ENCODE measurements around the gene SH3PXD2A. TPM values are rescaled to one million over a fixed set of nuclear protein-coding genes. Genes with fewer than 3 reads are reported as not detected.

SH3PXD2A gene
- total and polyA plus RNA-seq, 2 experiments from 2014 or later, result 1.8 to 5.0 TPM

DNA sequence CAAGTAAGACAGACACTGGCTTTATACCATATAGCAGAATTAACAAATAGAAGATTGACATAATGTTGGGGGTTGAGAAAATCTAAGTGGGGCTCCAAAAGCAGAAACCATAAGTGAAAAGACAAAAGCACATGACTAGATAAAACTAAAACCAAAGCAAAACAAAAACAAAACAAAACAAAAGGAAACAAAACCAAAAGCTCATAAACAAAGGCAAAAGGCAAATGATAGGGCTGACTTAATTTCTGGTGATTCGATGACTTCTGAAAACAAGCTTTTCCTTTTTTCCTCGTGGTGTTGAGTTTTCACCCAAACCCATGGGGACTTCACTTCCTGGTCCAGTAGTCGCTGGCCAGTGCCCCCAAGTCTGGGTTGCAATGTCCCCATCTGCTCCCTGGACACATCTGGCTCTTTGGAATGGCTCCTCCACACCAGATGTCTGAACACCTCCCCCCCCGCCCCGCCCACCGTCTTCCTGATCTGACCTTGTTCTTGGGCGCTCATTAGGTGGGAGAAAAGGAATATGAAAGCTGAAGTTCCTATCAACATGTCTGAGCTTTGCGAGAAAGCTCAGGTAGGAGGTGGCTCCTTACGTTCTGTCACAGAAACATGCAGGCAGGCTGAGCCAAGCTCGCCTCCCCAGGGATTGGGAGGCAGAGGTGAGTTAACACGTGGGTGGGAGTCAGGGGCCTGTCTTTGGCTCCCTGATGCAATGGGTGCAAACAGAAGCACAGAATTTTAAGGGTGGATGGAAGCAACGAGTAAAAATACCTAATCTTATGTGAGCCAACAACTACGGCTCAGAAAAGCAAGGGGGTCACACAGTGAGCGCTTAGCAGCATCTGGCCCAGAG is 240.8 kb downstream of the SH3PXD2A start (continued):
- TF ChIP-seq, protein P1, sequence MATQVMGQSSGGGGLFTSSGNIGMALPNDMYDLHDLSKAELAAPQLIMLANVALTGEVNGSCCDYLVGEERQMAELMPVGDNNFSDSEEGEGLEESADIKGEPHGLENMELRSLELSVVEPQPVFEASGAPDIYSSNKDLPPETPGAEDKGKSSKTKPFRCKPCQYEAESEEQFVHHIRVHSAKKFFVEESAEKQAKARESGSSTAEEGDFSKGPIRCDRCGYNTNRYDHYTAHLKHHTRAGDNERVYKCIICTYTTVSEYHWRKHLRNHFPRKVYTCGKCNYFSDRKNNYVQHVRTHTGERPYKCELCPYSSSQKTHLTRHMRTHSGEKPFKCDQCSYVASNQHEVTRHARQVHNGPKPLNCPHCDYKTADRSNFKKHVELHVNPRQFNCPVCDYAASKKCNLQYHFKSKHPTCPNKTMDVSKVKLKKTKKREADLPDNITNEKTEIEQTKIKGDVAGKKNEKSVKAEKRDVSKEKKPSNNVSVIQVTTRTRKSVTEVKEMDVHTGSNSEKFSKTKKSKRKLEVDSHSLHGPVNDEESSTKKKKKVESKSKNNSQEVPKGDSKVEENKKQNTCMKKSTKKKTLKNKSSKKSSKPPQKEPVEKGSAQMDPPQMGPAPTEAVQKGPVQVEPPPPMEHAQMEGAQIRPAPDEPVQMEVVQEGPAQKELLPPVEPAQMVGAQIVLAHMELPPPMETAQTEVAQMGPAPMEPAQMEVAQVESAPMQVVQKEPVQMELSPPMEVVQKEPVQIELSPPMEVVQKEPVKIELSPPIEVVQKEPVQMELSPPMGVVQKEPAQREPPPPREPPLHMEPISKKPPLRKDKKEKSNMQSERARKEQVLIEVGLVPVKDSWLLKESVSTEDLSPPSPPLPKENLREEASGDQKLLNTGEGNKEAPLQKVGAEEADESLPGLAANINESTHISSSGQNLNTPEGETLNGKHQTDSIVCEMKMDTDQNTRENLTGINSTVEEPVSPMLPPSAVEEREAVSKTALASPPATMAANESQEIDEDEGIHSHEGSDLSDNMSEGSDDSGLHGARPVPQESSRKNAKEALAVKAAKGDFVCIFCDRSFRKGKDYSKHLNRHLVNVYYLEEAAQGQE (IDR thresholded peaks at IDR 0.05; ENCODE audit: unreplicated experiment), result no peak
- no peak for TF ChIP-seq POLR2AphosphoS5 (IDR thresholded peaks at IDR 0.05; ENCODE audit: low read depth)
- no peak for TF ChIP-seq STAT1 (IDR thresholded peaks at IDR 0.05; ENCODE audit: unreplicated experiment)
- no peak for TF ChIP-seq NANOG (IDR thresholded peaks at IDR 0.05; ENCODE audit: borderline replicate concordance)
- TF ChIP-seq EZH2 (IDR thresholded peaks at IDR 0.05; ENCODE audit: low read depth, unreplicated experiment), result no peak
- no peak for TF ChIP-seq CREB1 (CRISPR knock-in tag; IDR thresholded peaks at IDR 0.05; ENCODE audit: low read depth)
- no peak for TF ChIP-seq CTCF (conservative IDR thresholded peaks at IDR 0.05; ENCODE audit: low read depth in 2 of 2)
- TF ChIP-seq JUNB (IDR thresholded peaks at IDR 0.05; ENCODE audit: unreplicated experiment), result no peak
- TF ChIP-seq EZH2phosphoT487 (IDR thresholded peaks at IDR 0.05; ENCODE audit: unreplicated experiment), result no peak
- no peak for TF ChIP-seq ZNF331 (CRISPR knock-in tag; IDR thresholded peaks at IDR 0.05; ENCODE audit: low read depth)
- TF ChIP-seq ZNF114 (CRISPR knock-in tag; IDR thresholded peaks at IDR 0.05), result no peak
- TF ChIP-seq, protein P2, sequence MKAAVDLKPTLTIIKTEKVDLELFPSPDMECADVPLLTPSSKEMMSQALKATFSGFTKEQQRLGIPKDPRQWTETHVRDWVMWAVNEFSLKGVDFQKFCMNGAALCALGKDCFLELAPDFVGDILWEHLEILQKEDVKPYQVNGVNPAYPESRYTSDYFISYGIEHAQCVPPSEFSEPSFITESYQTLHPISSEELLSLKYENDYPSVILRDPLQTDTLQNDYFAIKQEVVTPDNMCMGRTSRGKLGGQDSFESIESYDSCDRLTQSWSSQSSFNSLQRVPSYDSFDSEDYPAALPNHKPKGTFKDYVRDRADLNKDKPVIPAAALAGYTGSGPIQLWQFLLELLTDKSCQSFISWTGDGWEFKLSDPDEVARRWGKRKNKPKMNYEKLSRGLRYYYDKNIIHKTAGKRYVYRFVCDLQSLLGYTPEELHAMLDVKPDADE (IDR thresholded peaks at IDR 0.05), result no peak

GRCh38 chr10:103613616-103614015 is 241.8 kb downstream of the SH3PXD2A start:
- Histone ChIP-seq H3K27ac (ENCODE audit: low read depth) (no peak overlapping the region), H3K9me2 (ENCODE audit: insufficient read depth) (no peaks in the 10 kb centered on the region), H2AFZ (no peak overlapping the region), H4K20me1 (replicated peaks; ENCODE audit: insufficient read depth) (no peaks in the 10 kb centered on the region), H3K4me3 (no peak overlapping the region), H3K4me1 (ENCODE audit: insufficient read depth) (no peaks in the 10 kb centered on the region), H3K4me2 (no peak overlapping the region), H3K27me3 (ENCODE audit: insufficient read depth) (no peaks in the 10 kb centered on the region), H3F3A (replicated peaks; ENCODE audit: low read depth) (no peaks in the 10 kb centered on the region), H3K36me3 (ENCODE audit: insufficient read depth) (no peaks in the 10 kb centered on the region), H3K79me2 (replicated peaks; ENCODE audit: insufficient read depth) (no peaks in the 10 kb centered on the region)
- Mint-ChIP-seq H3K4me3 (no peak overlapping the region), H3K27me3 (ENCODE audit: insufficient read depth, low read depth, poor library complexity) (peaks cover 9% of the 10 kb centered on the region), H3K27ac (no peak overlapping the region), H3K36me3 (ENCODE audit: low read depth) (peaks cover 8% of the 10 kb centered on the region; the same call in 2 of the 3 replicates), H3K4me1 (peaks cover 13% of the 10 kb centered on the region), H3K9me3 (no peaks in the 10 kb centered on the region; the same call in 2 of the 3 replicates)
- TF ChIP-seq STAT1 (IDR thresholded peaks at IDR 0.05; ENCODE audit: unreplicated experiment), result no peak
- TF ChIP-seq ZNF331 (CRISPR knock-in tag; IDR thresholded peaks at IDR 0.05; ENCODE audit: low read depth), result no peak
- TF ChIP-seq, protein P2 (IDR thresholded peaks at IDR 0.05), result no peak
- ATAC-seq, result no peak
- no peak for DNase-seq (ENCODE audit: low spot score)
